Trophoblast cell (in vitro differentiated cells and primary cell): Measurements from ENCODE around the gene NBPF12.
"Not testable (repeated sequence)": the region's sequence is repeated elsewhere in the genome, so short reads cannot be mapped to it uniquely, and the experiment has no call there.

Experiments used
- DNase-seq, 2 donors: peaks; one replicate each; pipeline ENCODE4 v3.0.0-alpha.2; 2016
- H2AFZ ChIP-seq: 2 replicates; pipeline ENCODE4 v1.6.1; 2013; ENCODE audit warnings: low read length, moderate library complexity, mild to moderate bottlenecking; ENCODE audit not compliant: insufficient read depth, poor library complexity
- H2AK5ac ChIP-seq: 2 replicates; pipeline ENCODE4 v1.6.1; 2013; ENCODE audit warnings: mild to moderate bottlenecking, low read length
- H2BK120ac ChIP-seq: 2 replicates; pipeline ENCODE4 v1.6.1; 2013; ENCODE audit warnings: low read length, mild to moderate bottlenecking, moderate library complexity; ENCODE audit not compliant: insufficient read depth, poor library complexity
- H2BK12ac ChIP-seq: 2 replicates; pipeline ENCODE4 v1.6.1; 2013; ENCODE audit warnings: mild to moderate bottlenecking, low read length, moderate library complexity
- H2BK5ac ChIP-seq: 2 replicates; pipeline ENCODE4 v1.6.1; 2013; ENCODE audit warnings: low read length, low read depth, moderate library complexity, mild to moderate bottlenecking; ENCODE audit not compliant: poor library complexity
- H3K14ac ChIP-seq: 2 replicates; pipeline ENCODE4 v1.6.1; 2013; ENCODE audit warnings: mild to moderate bottlenecking, low read length
- H3K18ac ChIP-seq: 2 replicates; pipeline ENCODE4 v1.6.1; 2013; ENCODE audit warnings: mild to moderate bottlenecking, low read length
- H3K23ac ChIP-seq: 2 replicates; pipeline ENCODE4 v1.6.1; 2013; ENCODE audit warnings: low read length
- H3K27ac ChIP-seq: 2 replicates; pipeline ENCODE4 v1.5.1; 2013; ENCODE audit warnings: low read depth, mild to moderate bottlenecking, inconsistent platforms, low read length, moderate library complexity
- H3K27me3 ChIP-seq: 2 replicates; pipeline ENCODE4 v1.6.1; 2013; ENCODE audit warnings: inconsistent platforms, mild to moderate bottlenecking, low read length, moderate library complexity; ENCODE audit not compliant: insufficient read depth
- H3K36me3 ChIP-seq, 2 experiments: 1 replicate in 1 of 2; 2 replicates in 1 of 2; pipeline ENCODE4 v1.6.1; 2013; ENCODE audit warnings: low read length in 2 of 2, mild to moderate bottlenecking in 2 of 2, moderate library complexity in 1 of 2; ENCODE audit not compliant: insufficient read depth in 2 of 2, control insufficient read depth in 1 of 2
- H3K4ac ChIP-seq: 2 replicates; pipeline ENCODE4 v1.6.1; 2013; ENCODE audit warnings: low read depth, mild to moderate bottlenecking, low read length, moderate library complexity
- H3K4me1 ChIP-seq, 2 experiments: 1 replicate in 1 of 2; 2 replicates in 1 of 2; pipeline ENCODE4 v1.6.1; 2013; ENCODE audit warnings: low read length in 2 of 2, mild to moderate bottlenecking in 2 of 2, moderate library complexity in 1 of 2; ENCODE audit not compliant: insufficient read depth in 2 of 2, control insufficient read depth in 1 of 2
- H3K4me2 ChIP-seq: 2 replicates; pipeline ENCODE4 v1.6.1; 2013; ENCODE audit warnings: inconsistent platforms, mild to moderate bottlenecking, low read length, moderate library complexity
- H3K4me3 ChIP-seq: 2 replicates; pipeline ENCODE4 v1.5.1; 2013; ENCODE audit warnings: mild to moderate bottlenecking, low read depth, low read length, inconsistent platforms
- H3K79me1 ChIP-seq: one replicate; pipeline ENCODE4 v1.6.1; 2013; ENCODE audit warnings: low read length
- H3K79me2 ChIP-seq: 2 replicates; pipeline ENCODE4 v1.6.1; 2013; ENCODE audit warnings: low read length, mild to moderate bottlenecking; ENCODE audit not compliant: control insufficient read depth, insufficient read depth, poor library complexity
- H3K9ac ChIP-seq: 2 replicates; pipeline ENCODE4 v1.6.1; 2013; ENCODE audit warnings: mild to moderate bottlenecking, low read length
- H3K9me3 ChIP-seq: 2 replicates; pipeline ENCODE4 v1.6.1; 2013; ENCODE audit warnings: low read depth, mild to moderate bottlenecking, control low read depth, inconsistent platforms, low read length; ENCODE audit not compliant: insufficient read depth
- H4K12ac ChIP-seq: 2 replicates; pipeline ENCODE4 v1.6.1; 2013; ENCODE audit warnings: low read depth, mild to moderate bottlenecking, low read length, moderate library complexity
- H4K8ac ChIP-seq: 2 replicates; pipeline ENCODE4 v1.6.1; 2013; ENCODE audit warnings: low read depth, mild to moderate bottlenecking, low read length, moderate library complexity
- H4K91ac ChIP-seq: one replicate; pipeline ENCODE4 v1.6.1; 2013; ENCODE audit warnings: low read depth, mild to moderate bottlenecking, low read length, moderate library complexity

The NBPF12 gene

DNA sequence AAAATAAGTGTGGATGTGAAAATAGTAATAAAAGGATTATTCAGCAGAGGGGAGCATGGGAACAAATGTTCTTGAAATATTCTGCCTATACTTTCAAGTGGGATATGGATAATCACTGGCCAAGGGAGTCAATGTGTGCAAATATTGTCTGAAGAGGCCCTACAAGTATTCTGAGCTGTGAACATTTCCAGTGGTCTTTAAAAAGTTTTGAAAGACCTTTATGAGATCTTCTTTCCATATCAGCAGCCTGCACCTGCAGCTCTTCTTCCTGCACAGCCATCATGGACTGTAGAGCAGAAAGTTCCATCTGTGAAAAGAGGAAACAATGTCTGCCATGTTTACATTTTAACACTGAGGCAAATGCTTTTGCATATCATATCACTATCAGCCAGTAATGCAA is 106.4 kb downstream of the NBPF12 start:
- H3K36me3 ChIP-seq, H2BK12ac ChIP-seq, H2AK5ac ChIP-seq, H3K4me3 ChIP-seq, H3K4me1 ChIP-seq, H3K27me3 ChIP-seq, DNase-seq, H3K14ac ChIP-seq, H3K23ac ChIP-seq, H2BK120ac ChIP-seq, H4K8ac ChIP-seq, H3K4me2 ChIP-seq, H3K79me1 ChIP-seq, H4K12ac ChIP-seq, H2BK5ac ChIP-seq, H3K9me3 ChIP-seq, H3K27ac ChIP-seq, H4K91ac ChIP-seq, H3K18ac ChIP-seq, H3K4ac ChIP-seq, H3K79me2 ChIP-seq, H2AFZ ChIP-seq, H3K9ac ChIP-seq: not testable (repeated sequence)
